Breast epithelium (tissue), 3 donors: ENCODE results near the gene SRRM3.

Experiments
- POLR2A ChIP-seq: fragments of 450-650 bp; IDR thresholded peaks from one replicate; pipeline ENCODE4 v1.6.1; 2016; ENCODE audit warnings: antibody characterized with exemption, mild to moderate bottlenecking, moderate library complexity
- POLR2AphosphoS5 ChIP-seq, 3 donors: sonication (generic); formaldehyde crosslinking; IDR thresholded peaks; one replicate each; pipeline ENCODE4 v1.6.1; 2017; ENCODE audit warnings: antibody characterized with exemption in 3 of 3
- TF ChIP-seq, protein P1 (sequence below), 3 donors: fragments of 450-650 bp; IDR thresholded peaks; one replicate each; pipeline ENCODE4 v1.5.1; 2016 to 2017; ENCODE audit warnings: antibody characterized with exemption in 3 of 3, mild to moderate bottlenecking in 3 of 3, moderate library complexity in 3 of 3

DNA sequence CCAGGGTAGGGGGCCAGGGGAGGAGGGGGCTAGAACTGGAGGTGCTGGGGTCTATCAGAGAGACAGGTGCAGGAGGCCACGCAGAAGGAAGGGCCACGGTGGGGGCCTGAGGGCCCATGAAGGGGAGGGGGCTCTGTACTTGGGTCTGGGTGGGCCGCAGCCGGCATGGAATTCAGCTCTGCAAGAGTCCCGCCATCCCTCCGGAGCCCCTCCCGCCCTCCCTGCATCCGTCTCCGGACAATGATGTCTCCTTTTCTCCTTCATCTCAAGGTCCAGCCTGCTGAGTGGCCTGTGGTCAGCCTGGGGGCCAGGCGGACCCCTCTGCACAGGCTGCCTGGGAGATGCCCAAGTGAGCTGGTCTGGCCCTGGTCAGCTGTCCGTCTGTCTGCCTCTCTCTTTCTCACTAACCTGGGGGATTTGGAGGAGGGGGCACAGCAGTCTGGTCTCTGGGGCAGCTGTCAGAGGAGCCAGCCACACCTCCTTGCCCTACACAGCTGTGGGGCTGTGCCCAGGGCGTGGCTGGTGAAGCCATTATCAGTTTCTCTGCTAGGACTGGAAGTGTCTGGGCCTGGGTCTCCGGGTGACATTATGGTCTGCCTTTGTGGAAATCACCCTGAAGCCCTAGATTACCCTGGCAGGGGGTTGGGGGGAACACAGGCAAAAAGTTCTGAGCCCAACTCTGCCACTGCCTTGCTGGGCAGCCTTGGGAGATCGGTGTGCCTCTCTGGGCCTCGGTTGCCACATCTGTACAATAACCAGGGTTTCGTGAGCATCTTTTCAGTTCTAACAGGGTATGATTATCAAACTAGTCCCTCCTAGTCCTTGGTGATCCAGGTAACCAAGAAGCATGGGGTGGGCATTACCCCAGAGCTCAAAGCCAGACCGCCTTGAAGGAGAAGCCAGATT, 81.8 kb downstream of the SRRM3 start:
- TF ChIP-seq, protein P1, sequence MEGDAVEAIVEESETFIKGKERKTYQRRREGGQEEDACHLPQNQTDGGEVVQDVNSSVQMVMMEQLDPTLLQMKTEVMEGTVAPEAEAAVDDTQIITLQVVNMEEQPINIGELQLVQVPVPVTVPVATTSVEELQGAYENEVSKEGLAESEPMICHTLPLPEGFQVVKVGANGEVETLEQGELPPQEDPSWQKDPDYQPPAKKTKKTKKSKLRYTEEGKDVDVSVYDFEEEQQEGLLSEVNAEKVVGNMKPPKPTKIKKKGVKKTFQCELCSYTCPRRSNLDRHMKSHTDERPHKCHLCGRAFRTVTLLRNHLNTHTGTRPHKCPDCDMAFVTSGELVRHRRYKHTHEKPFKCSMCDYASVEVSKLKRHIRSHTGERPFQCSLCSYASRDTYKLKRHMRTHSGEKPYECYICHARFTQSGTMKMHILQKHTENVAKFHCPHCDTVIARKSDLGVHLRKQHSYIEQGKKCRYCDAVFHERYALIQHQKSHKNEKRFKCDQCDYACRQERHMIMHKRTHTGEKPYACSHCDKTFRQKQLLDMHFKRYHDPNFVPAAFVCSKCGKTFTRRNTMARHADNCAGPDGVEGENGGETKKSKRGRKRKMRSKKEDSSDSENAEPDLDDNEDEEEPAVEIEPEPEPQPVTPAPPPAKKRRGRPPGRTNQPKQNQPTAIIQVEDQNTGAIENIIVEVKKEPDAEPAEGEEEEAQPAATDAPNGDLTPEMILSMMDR (IDR thresholded peaks at IDR 0.05), result no peak
- TF ChIP-seq POLR2A (no peak), POLR2AphosphoS5 (IDR thresholded peaks at IDR 0.05) (no peak)
